Liver (tissue), 9 donors: Measurements from ENCODE around the gene ABCE1. TPM values are rescaled to one million over a fixed set of nuclear protein-coding genes. Genes with fewer than 3 reads are reported as not detected.

Experiments used
- DNase-seq: peaks from one replicate; pipeline ENCODE4 v3.0.0-alpha.2; 2017; ENCODE audit warnings: low spot score
- H3K27ac ChIP-seq, 2 donors: one replicate each; pipeline ENCODE4 v1.7.0; 2013; ENCODE audit warnings: inconsistent platforms in 2 of 2, low read length in 2 of 2, control low read depth in 1 of 2, low read depth in 1 of 2, mild to moderate bottlenecking in 1 of 2
- H3K27me3 ChIP-seq, 4 donors: one replicate each; pipeline versions ENCODE4 v1.6.1 to v1.7.0; 2013; ENCODE audit warnings: low read length in 3 of 4, inconsistent platforms in 1 of 4, mild to moderate bottlenecking in 1 of 4, moderate library complexity in 1 of 4; ENCODE audit not compliant: control insufficient read depth in 4 of 4, insufficient read depth in 4 of 4
- H3K36me3 ChIP-seq, 4 donors: one replicate each; pipeline versions ENCODE4 v1.6.1 to v1.7.0; 2013; ENCODE audit warnings: low read length in 3 of 4, mild to moderate bottlenecking in 3 of 4, low read depth in 1 of 4, moderate library complexity in 1 of 4; ENCODE audit not compliant: control insufficient read depth in 4 of 4, insufficient read depth in 3 of 4
- H3K4me1 ChIP-seq, 4 donors: one replicate each; pipeline versions ENCODE4 v1.6.1 to v1.7.0; 2013; ENCODE audit warnings: low read length in 3 of 4, mild to moderate bottlenecking in 3 of 4, moderate library complexity in 1 of 4; ENCODE audit not compliant: control insufficient read depth in 4 of 4, insufficient read depth in 4 of 4
- H3K4me3 ChIP-seq, 3 donors: one replicate each; pipeline versions ENCODE4 v1.6.1 to v1.7.0; 2013; ENCODE audit warnings: low read length in 3 of 3, control low read depth in 1 of 3, low read depth in 1 of 3, mild to moderate bottlenecking in 1 of 3
- H3K9ac ChIP-seq, 2 donors: one replicate each; pipeline ENCODE4 v1.7.0; 2013; ENCODE audit warnings: low read length in 2 of 2, mild to moderate bottlenecking in 2 of 2, moderate library complexity in 2 of 2, control low read depth in 1 of 2, low read depth in 1 of 2
- H3K9me3 ChIP-seq, 4 donors: one replicate each; pipeline versions ENCODE4 v1.6.1 to v1.7.0; 2013; ENCODE audit warnings: low read length in 3 of 4; ENCODE audit not compliant: control insufficient read depth in 4 of 4
- CTCF ChIP-seq: fragments of 150-350 bp; IDR thresholded peaks from 2 replicates; pipeline ENCODE4 v1.5.1; 2017; ENCODE audit warnings: improper control_type of control experiment, low read depth, low read length; ENCODE audit not compliant: missing input control
- EGR1 ChIP-seq, 2 donors: IDR thresholded peaks; 2 replicates each; pipeline ENCODE4 v1.6.1; 2016 to 2018; ENCODE audit warnings: antibody characterized with exemption in 2 of 2, low read depth in 2 of 2
- FOXA1 ChIP-seq: IDR thresholded peaks from 2 replicates; pipeline ENCODE4 v1.6.1; 2016; ENCODE audit warnings: antibody characterized with exemption
- FOXA2 ChIP-seq: IDR thresholded peaks from 2 replicates; pipeline ENCODE4 v1.6.1; 2016; ENCODE audit warnings: antibody characterized with exemption
- GABPA ChIP-seq, 2 donors: IDR thresholded peaks in 1 of 2; conservative IDR thresholded peaks in 1 of 2; 2 replicates each; pipeline ENCODE4 v1.6.1; 2016; ENCODE audit warnings: antibody characterized with exemption in 2 of 2, mild to moderate bottlenecking in 1 of 2, moderate library complexity in 1 of 2
- HNF4A ChIP-seq, 2 donors: conservative IDR thresholded peaks; 2 replicates each; pipeline ENCODE4 v1.6.1; 2016; ENCODE audit warnings: antibody characterized with exemption in 2 of 2, mild to moderate bottlenecking in 2 of 2
- HNF4G ChIP-seq: IDR thresholded peaks from 2 replicates; pipeline ENCODE4 v1.6.1; 2016; ENCODE audit warnings: antibody characterized with exemption
- JUND ChIP-seq, 2 donors: IDR thresholded peaks; 2 replicates each; pipeline ENCODE4 v1.6.1; 2016; ENCODE audit warnings: antibody characterized with exemption in 2 of 2
- NR2F2 ChIP-seq: IDR thresholded peaks from 2 replicates; pipeline ENCODE4 v1.6.1; 2016; ENCODE audit warnings: antibody characterized with exemption
- RAD21 ChIP-seq, 2 donors: IDR thresholded peaks; 2 replicates each; pipeline ENCODE4 v1.6.1; 2016; ENCODE audit warnings: antibody characterized with exemption in 2 of 2, mild to moderate bottlenecking in 2 of 2
- RXRA ChIP-seq, 2 donors: IDR thresholded peaks; 2 replicates each; pipeline ENCODE4 v1.6.1; 2017 to 2018; ENCODE audit warnings: antibody characterized with exemption in 2 of 2, mild to moderate bottlenecking in 1 of 2
- TAF1 ChIP-seq: conservative IDR thresholded peaks from 2 replicates; pipeline ENCODE4 v1.6.1; 2016; ENCODE audit warnings: antibody characterized with exemption, mild to moderate bottlenecking
- YY1 ChIP-seq: IDR thresholded peaks from 2 replicates; pipeline ENCODE4 v1.6.1; 2016; ENCODE audit warnings: antibody characterized with exemption, mild to moderate bottlenecking
- WGBS: extraction: QIAGEN DNeasy Blood & Tissue Kit; methylation state at CpG from one replicate; pipeline ENCODE4 v1.1.7; 2013; 5-methylcytosine and 5-hydroxymethylcytosine counted together
- polyA plus RNA-seq, 2 donors: library from polyadenylated mRNA; stranded (reverse) in 1 of 2; unstranded in 1 of 2; fragments of 200-250 nt in 1 of 2; fragments of >200 nt in 1 of 2; fragmentation: Nextera tagmentation in 1 of 2; extraction: Ambion mirVana in 1 of 2; gene quantifications; one replicate each; pipeline versions ENCODE4 v1.2.1 to v1.2.3, GENCODE V29; 2013 to 2015
- total RNA-seq, 2 donors: library from RNA; depleted of rRNA; stranded (reverse); fragments of >200 nt; gene quantifications; one replicate each; pipeline ENCODE4 v1.2.3, GENCODE V29; 2014
- TF ChIP-seq, protein P1 (sequence below): IDR thresholded peaks from 2 replicates; pipeline ENCODE4 v1.6.1; 2016; ENCODE audit warnings: antibody characterized with exemption
- TF ChIP-seq, protein P2 (sequence below): IDR thresholded peaks from 2 replicates; pipeline ENCODE4 v1.6.1; 2016; ENCODE audit warnings: antibody characterized with exemption
- donor health status: healthy.
- donor health status: healthy.
- donor health status: healthy.
- donor health status: healthy.
- donor health status: healthy.

The ABCE1 gene
- total and polyA plus RNA-seq, 4 donors, result 12.7 to 59.8 (median 31.0) TPM

DNA sequence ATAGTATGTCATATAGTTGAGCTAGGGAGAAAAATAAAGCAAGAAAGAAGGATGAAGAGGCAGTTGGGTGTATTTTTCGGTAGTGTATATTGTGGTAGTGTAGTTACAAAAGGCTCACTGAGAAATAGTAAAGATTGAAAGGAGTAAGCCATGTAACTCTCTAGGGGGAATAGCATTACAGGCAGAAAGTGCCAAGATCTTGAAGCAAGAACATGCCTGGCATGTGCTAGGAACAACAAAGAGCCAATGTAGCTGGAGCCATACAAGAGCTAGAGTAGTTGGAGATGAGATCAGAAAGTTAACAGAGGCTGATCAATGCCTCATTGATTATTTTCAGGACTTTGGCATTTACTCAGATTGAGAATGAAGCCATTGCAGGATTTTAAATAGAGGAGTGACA, 3.0 kb downstream of the ABCE1 start:
- no peak for DNase-seq
- H3K4me3 ChIP-seq, result no peak overlapping the region
- no peaks in the 10 kb centered on the region for H3K9me3 ChIP-seq
- H3K27me3 ChIP-seq, result no peaks in the 10 kb centered on the region
- peaks cover 6 to 33% (median 25%) of the 10 kb centered on the region in 4 donors for H3K4me1 ChIP-seq
- TF ChIP-seq FOXA1, result no peak
- TF ChIP-seq HNF4A (conservative IDR thresholded peaks at IDR 0.05), result peak in 1 of 2 donors; percentile 47
- TF ChIP-seq, protein P1, sequence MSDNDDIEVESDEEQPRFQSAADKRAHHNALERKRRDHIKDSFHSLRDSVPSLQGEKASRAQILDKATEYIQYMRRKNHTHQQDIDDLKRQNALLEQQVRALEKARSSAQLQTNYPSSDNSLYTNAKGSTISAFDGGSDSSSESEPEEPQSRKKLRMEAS, result no peak
- no peak for TF ChIP-seq FOXA2
- no peak for TF ChIP-seq HNF4G
- no peak for TF ChIP-seq EGR1 (IDR thresholded peaks at IDR 0.05; ENCODE audit: low read depth in 2 of 2)
- H3K27ac ChIP-seq, result no peak overlapping the region
- H3K36me3 ChIP-seq, result peaks cover 0 to 17% (median 4%) of the 10 kb centered on the region in 4 donors
- no peak overlapping the region for H3K9ac ChIP-seq
- 100% methylated on average over 1 of the region's 1 CpG for WGBS

- H3K9ac ChIP-seq, result no peak overlapping the region
- H3K4me3 ChIP-seq, result no peak overlapping the region
- H3K4me1 ChIP-seq, result peaks cover 1 to 24% (median 16%) of the 10 kb centered on the region in 4 donors
- 89% methylated on average over 2 of the region's 2 CpGs for WGBS
- peaks cover 2 to 28% (median 9%) of the 10 kb centered on the region in 4 donors for H3K36me3 ChIP-seq
- no peak for TF ChIP-seq JUND (IDR thresholded peaks at IDR 0.05)
- H3K27ac ChIP-seq, result no peak overlapping the region
- DNase-seq, result no peak
- H3K9me3 ChIP-seq, result no peaks in the 10 kb centered on the region
- no peaks in the 10 kb centered on the region for H3K27me3 ChIP-seq
Observed at GRCh38 chr4:145102619-145103018, 4.5 kb downstream of the ABCE1 start.

GRCh38 chr4:145103496-145103895, 5.4 kb downstream of the ABCE1 start:
- H3K27ac ChIP-seq, result no peak overlapping the region
- no peak for TF ChIP-seq YY1
- no peak for TF ChIP-seq NR2F2
- no peak for TF ChIP-seq EGR1 (IDR thresholded peaks at IDR 0.05; ENCODE audit: low read depth in 2 of 2)
- no peak for TF ChIP-seq TAF1
- TF ChIP-seq GABPA (IDR thresholded peaks at IDR 0.05 in 1 of 2, conservative IDR thresholded peaks at IDR 0.05 in 1 of 2), result no peak
- no peak for TF ChIP-seq RXRA (IDR thresholded peaks at IDR 0.05)
- TF ChIP-seq, protein P2, sequence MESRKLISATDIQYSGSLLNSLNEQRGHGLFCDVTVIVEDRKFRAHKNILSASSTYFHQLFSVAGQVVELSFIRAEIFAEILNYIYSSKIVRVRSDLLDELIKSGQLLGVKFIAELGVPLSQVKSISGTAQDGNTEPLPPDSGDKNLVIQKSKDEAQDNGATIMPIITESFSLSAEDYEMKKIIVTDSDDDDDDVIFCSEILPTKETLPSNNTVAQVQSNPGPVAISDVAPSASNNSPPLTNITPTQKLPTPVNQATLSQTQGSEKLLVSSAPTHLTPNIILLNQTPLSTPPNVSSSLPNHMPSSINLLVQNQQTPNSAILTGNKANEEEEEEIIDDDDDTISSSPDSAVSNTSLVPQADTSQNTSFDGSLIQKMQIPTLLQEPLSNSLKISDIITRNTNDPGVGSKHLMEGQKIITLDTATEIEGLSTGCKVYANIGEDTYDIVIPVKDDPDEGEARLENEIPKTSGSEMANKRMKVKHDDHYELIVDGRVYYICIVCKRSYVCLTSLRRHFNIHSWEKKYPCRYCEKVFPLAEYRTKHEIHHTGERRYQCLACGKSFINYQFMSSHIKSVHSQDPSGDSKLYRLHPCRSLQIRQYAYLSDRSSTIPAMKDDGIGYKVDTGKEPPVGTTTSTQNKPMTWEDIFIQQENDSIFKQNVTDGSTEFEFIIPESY, result no peak
- no peak for TF ChIP-seq HNF4A (conservative IDR thresholded peaks at IDR 0.05)
- no peak for TF ChIP-seq CTCF
- no peak for TF ChIP-seq JUND (IDR thresholded peaks at IDR 0.05)
- no peak for TF ChIP-seq FOXA1
- TF ChIP-seq RAD21 (IDR thresholded peaks at IDR 0.05), result no peak
- 90% methylated on average over 3 of the region's 3 CpGs for WGBS
- peaks cover 2 to 35% (median 16%) of the 10 kb centered on the region in 4 donors for H3K36me3 ChIP-seq
- H3K4me1 ChIP-seq, result peaks cover 1 to 24% (median 16%) of the 10 kb centered on the region in 4 donors
- H3K27me3 ChIP-seq, result no peaks in the 10 kb centered on the region
- no peaks in the 10 kb centered on the region for H3K9me3 ChIP-seq
- DNase-seq, result no peak
- no peak overlapping the region for H3K4me3 ChIP-seq
- H3K9ac ChIP-seq, result no peak overlapping the region
